ENCODE data around the gene CC2D1A.

DNA sequence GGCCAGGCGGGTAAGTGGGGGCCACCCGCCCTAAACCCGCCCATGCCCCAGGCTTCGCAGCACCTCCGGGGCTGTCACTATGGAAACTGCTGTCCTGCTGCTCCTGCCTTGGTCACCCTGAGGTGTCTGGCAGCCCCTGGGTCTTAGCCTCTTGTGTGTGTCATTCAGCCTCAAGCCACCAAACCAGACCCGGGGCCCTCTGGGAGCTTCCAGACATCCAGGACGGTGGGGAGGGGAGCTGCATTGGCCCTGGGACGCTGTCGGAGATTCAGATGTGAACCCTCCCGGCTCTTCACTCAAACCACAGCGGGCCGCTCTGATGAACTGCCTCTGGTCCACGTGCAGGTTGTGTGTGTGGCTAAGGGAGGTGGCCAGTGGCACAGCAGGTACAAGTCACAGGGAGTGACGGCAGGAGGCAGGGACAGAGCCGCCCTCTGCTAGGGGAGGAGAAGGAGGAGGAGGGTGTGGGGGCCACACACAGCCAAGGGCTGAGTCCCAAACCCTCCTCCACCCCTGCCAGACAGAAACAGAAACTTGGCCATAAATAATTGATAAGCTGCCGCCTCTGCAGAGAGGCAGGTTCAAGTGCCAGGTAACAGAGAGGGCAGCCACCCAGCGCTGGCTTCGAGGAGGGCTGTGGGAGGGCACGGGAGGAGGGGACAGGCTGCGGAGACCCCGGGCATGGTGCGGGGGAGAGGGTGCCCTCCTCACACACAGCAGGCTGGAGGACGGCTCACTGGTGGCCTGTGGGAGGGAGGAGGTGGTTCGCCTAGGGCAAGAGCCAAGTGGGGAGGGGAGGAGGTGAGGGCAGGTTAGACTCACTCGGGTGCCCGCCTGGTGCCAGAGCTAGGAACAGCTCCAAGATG, 21.0 kb upstream of the CC2D1A start:
- TF ChIP-seq POLR2AphosphoS5 (IDR thresholded peaks at IDR 0.05) (peak; percentile 59 to 73 (median 66)), POLR2A (IDR thresholded peaks at IDR 0.05) (peak; percentile 68)
- TF ChIP-seq, protein P1, sequence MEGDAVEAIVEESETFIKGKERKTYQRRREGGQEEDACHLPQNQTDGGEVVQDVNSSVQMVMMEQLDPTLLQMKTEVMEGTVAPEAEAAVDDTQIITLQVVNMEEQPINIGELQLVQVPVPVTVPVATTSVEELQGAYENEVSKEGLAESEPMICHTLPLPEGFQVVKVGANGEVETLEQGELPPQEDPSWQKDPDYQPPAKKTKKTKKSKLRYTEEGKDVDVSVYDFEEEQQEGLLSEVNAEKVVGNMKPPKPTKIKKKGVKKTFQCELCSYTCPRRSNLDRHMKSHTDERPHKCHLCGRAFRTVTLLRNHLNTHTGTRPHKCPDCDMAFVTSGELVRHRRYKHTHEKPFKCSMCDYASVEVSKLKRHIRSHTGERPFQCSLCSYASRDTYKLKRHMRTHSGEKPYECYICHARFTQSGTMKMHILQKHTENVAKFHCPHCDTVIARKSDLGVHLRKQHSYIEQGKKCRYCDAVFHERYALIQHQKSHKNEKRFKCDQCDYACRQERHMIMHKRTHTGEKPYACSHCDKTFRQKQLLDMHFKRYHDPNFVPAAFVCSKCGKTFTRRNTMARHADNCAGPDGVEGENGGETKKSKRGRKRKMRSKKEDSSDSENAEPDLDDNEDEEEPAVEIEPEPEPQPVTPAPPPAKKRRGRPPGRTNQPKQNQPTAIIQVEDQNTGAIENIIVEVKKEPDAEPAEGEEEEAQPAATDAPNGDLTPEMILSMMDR (IDR thresholded peaks at IDR 0.05) = no peak
